ENCODE measurements around the gene COQ10B.

DNA sequence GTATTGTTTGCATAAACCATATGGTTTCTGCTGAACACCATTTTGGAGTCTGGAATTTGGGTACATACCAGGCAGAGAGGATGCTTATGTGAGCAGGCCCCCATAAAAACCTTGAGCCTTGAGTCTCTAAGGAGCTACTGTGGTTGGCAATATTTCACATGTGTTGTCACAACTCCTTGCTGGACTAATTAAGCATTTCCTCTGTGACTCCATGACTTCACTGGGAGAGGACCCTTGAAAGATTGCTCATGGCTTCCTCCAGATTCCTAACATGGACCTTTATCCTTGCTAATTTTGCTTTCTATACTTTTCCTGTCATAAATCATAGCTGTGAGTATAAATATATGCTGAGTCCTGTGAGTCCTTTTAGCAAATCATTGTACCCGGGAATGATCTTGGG lies 7.6 kb upstream of the COQ10B start:
- TF ChIP-seq, protein P1, sequence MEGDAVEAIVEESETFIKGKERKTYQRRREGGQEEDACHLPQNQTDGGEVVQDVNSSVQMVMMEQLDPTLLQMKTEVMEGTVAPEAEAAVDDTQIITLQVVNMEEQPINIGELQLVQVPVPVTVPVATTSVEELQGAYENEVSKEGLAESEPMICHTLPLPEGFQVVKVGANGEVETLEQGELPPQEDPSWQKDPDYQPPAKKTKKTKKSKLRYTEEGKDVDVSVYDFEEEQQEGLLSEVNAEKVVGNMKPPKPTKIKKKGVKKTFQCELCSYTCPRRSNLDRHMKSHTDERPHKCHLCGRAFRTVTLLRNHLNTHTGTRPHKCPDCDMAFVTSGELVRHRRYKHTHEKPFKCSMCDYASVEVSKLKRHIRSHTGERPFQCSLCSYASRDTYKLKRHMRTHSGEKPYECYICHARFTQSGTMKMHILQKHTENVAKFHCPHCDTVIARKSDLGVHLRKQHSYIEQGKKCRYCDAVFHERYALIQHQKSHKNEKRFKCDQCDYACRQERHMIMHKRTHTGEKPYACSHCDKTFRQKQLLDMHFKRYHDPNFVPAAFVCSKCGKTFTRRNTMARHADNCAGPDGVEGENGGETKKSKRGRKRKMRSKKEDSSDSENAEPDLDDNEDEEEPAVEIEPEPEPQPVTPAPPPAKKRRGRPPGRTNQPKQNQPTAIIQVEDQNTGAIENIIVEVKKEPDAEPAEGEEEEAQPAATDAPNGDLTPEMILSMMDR (IDR thresholded peaks at IDR 0.05): no peak
- no peak for TF ChIP-seq POLR2A (IDR thresholded peaks at IDR 0.05)
